HG03039 (cell line): Measurements from ENCODE around the gene TOMM40.
"Not testable (repeated sequence)": the region's sequence is repeated elsewhere in the genome, so short reads cannot be mapped to it uniquely, and the experiment has no call there.

Experiments used
- ATAC-seq: cut with Tn5 transposase; IDR thresholded peaks from one replicate; pipeline ENCODE4 v1.9.1; 2021; ENCODE audit warnings: mild to moderate bottlenecking, moderate library complexity; ENCODE audit not compliant: unreplicated experiment

Gene TOMM40

DNA sequence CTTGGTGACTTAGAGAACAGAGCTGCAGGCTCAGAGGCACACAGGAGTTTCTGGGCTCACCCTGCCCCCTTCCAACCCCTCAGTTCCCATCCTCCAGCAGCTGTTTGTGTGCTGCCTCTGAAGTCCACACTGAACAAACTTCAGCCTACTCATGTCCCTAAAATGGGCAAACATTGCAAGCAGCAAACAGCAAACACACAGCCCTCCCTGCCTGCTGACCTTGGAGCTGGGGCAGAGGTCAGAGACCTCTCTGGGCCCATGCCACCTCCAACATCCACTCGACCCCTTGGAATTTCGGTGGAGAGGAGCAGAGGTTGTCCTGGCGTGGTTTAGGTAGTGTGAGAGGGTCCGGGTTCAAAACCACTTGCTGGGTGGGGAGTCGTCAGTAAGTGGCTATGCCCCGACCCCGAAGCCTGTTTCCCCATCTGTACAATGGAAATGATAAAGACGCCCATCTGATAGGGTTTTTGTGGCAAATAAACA, 33.2 kb downstream of the TOMM40 start:
- no peak for ATAC-seq

DNA sequence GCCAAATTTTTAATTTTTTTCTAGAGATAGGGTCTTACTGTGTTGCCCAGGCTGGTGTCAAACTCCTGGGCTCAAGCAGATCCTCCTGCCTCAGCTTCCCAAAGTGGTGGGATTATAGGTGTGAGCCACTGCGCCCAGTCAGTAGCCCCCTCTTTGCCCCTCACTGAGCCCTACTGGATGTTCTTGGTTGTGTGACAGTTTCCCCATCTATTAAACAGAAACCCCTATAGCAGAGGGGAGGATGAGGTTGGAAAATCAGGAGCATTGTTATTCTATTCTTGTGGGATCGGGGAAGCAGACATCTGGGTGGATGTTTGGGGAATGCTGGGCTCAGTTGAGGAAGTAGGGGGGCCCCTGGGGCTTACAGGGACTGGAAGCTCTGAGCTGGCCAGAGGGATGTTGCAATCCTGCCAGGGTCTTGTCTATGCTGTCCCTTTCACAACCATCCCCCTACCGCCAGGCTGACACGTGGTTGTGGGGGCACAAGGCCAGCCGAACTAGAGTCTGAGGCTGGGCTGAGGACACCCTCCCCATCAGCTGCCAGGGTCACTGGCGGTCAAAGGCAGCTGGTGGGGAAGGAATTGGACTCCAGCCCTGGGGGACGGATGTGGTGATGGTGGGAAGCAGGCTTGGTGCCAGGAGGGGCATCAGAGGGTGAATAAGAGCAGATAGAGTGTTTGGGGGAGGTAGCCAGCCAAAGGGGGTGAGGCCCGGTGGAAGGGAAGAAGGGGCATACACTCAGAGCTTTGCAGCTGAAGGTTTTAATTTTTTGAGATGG, 34.2 kb downstream of the TOMM40 start:
- ATAC-seq: no peak

DNA sequence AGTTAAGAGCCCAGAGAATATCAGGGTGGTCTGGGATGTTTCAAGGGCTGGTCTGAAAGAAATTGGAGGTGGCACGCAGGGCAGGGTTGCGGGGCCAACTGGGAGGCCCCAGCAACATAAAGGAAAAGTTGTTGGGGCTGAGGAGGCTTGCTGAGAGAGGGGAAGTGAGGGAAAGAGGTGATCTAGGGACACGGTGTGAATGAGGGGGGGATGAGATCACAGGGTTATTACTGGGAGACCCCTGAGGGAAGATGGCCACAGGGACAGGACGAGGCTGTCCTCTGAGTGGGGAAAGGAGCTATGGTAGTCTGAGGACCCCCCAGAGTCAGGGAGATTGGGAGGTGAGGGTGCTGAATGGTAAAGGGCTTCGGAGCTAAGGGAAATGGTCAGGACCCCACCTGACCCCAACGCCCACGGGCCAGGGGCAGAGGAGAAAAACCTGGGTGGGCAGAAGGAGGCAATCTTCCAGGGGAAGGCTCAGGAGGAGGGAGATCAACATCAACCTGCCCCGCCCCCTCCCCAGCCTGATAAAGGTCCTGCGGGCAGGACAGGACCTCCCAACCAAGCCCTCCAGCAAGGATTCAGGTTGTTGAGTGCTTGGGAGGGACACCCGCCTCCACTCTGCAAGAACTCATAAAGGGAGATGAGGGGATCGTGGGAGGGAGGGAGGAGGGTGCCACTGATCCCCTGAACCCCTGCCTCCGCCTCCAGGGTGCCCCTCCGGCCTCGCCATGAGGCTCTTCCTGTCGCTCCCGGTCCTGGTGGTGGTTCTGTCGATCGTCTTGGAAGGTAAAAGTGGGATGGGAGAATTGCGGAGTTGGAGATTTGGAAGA, 35.4 kb downstream of the TOMM40 start:
- ATAC-seq: not testable (repeated sequence)

DNA sequence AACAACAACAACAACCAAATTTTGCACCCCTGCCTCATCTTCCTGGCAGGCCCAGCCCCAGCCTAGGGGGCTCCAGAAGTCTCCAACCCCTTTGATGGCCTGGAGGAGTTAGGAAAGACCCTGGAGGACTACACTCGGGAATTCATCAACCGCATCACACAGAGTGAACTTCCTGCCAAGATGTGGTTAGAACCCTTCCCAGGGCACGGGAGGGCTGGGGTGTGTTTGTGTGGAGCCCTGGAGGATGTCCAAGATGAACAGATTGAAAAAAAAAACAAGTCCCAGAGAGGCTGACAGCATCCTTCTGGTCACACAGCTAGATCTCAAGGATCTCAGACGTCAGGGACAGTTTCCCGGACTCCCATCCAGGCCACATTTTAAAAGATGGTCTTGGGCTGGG, 36.7 kb downstream of the TOMM40 start:
- no peak for ATAC-seq

DNA sequence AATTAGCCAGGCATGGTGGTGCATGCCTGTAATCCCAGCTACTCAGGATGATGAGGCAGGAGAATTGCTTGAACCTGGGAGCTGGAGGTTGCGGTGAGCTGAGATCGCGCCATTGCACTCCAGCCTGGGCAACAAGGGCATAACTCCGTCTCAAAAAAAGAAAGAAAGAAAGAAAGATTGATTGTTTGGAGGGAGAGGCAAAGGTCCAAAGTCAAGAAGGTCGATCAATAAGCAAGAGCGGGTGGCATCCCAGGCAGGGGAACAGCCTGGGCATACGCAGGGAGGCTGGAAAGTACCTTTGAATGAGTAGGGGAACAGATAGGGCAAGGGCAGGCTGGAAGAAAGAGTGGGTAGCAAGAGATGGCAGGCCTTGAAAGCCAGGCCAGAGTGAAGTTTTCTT, 39.0 kb downstream of the TOMM40 start:
- no peak for ATAC-seq

DNA sequence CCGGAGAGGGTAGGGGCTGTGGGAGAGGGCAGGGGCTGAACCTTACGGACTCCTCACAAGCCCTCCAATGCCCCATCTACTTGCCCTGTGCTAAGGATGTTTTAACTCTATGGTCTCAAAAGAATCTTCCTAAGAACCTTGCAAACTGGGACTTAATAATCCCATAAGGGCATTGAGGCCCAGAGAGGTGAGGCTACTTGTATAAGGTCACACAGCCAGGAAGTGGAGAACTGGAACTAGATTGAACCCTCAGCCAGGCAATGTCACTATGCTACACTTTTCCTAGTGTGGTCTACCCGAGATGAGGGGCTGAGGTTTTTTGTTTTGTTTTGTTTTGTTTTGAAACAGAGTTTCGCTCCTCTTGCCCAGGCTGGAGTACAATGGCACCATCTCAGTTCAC, 40.5 kb downstream of the TOMM40 start:
- no peak for ATAC-seq

DNA sequence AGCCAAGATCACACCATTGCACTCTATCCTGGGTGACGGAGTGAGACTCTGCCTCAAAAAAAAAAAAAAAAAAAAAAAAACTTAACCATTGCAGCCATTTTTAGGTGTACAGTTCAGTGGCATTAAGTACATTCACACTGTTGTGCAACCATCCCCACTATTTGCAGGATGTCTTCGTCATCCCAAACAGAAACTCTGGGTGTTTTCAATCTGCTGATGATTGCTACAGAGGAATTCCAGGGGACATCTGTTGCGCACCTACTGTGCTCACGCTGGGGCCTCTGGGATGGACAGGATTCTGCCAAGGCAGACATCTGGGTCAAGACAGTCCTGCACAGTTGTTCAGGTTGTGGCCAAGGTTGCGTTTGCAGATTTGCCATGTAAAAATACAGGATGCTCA, 48.6 kb downstream of the TOMM40 start:
- ATAC-seq: no peak

DNA sequence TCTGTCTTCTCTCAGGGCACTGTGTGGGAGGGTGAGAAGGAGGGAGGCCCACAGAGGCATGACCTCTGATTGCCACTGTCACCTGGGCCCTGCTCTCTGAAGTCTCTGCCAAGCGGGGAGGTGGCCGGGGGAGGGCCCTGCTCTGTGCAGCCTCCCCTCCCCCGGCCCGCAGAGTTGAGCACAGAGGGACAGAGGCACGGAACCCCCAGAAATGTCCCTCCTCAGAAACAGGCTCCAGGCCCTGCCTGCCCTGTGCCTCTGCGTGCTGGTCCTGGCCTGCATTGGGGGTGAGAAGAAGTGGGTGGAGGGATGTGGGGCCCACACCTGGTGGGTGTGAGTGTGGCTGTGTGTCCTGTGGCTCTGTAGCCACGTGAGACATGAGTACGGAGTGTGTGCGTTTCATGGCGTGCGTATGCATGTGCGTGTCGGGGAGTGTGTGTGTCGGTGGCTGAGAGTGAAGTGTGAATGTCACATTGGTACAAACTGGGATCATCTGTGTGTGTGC, 51.1 kb downstream of the TOMM40 start, which contains the start of gene APOC4:
TSS of gene APOC4 (plus strand) at position 171 of the 505 bp plus-strand sequence. CDS start at position 212, 41 bp downstream.
- no peak for ATAC-seq

DNA sequence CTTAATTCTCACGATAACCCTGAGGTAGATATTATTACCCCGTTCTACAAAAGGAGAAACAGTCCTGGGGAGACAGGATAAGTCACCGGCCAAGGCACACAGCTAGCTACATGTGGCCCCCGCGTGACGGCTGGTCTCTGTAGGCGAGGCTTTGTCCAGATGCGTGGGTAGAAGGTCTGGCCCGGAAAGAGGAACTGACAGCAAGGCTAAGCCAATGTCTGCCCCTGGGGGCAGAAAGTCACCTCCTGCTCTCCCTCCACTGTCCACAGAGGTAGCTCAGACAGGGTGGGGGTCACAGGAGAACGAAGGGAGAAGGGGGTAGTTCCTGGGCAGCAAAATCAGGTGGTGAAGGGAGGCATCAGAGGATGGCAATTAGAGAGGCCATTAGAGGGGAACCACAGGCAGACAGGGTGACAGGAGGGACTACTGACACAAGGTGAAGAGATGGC, 52.8 kb downstream of the TOMM40 start:
- ATAC-seq: peak; percentile 62

DNA sequence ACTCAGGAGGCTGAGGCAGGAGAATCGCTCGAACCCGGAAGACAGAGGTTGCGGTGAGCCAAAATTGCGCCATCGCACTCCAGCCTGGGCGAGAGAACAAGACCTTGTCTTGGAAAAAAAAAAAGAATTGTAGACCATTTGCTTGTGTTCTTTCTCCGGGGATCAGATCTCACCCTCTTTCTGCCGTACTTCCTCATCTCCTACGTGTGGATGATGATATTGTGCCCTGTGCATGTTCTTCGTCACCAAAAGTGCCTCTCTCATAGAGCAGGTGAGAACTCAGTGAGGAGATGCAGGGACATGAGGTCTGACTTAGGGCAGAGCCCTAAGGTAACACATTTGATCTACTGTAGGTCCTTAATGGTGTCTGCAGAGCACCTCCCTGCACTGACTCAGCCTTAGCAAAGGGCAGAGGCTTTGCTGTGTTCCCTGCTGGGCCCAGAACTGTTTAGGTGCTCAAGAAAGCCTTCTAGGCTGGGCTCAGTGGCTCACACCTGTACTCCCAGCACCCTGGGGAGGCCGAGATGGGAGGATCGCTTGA, 56.1 kb downstream of the TOMM40 start:
- ATAC-seq: no peak

DNA sequence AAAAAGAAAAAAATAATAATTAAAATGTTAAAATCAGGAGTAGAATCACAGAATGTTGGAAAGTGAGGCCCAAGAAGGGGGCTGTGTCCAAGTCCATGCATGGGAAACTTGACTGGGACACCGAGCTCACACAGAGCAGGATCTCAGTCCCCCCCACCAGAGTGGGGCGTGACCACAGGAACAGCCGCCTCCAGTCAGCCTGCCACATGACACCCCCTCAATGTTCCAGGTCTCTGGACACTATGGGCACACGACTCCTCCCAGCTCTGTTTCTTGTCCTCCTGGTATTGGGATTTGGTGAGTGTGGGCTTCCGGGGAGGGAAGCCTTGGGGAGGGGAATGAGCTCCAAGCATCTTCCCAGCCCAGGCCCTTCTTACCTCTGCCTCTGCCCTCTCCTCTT, 57.2 kb downstream of the TOMM40 start:
- ATAC-seq: no peak

DNA sequence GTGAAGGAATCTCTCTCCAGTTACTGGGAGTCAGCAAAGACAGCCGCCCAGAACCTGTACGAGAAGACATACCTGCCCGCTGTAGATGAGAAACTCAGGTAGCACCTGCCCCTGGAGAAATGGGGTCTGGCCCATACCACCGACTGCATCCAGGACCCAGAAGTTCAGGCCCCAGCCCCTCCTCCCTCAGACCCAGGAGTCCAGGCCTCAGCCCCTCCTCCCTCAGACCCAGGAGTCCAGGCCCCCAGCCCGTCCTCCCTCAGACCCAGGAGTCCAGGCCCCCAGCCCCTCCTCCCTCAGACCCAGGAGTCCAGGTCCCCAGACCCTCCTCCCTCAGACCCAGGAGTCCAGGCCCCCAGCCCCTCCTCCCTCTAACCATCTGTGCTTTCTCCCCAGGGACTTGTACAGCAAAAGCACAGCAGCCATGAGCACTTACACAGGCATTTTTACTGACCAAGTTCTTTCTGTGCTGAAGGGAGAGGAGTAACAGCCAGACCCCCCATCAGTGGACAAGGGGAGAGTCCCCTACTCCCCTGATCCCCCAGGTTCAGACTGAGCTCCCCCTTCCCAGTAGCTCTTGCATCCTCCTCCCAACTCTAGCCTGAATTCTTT, 57.8 kb downstream of the TOMM40 start:
- ATAC-seq: no peak

DNA sequence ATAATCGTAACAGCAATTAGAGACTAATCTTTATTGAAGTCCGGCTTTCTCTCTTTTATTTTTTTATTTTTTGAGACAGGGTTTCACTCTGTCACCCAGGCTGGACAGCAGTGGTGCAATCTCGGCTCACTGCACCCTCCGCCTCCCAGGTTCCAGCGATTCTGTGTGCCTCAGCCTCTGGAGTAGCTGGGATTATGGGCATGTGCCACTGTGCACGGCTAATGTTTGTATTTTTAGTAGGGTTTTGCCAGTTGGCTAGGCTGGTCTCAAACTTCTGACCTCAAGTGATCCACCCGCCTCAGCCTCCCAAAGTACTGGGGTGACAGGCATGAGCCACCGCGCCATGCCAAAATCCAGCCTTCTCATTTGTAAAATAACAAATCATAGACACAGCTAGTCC, 58.5 kb downstream of the TOMM40 start:
- ATAC-seq: no peak

DNA sequence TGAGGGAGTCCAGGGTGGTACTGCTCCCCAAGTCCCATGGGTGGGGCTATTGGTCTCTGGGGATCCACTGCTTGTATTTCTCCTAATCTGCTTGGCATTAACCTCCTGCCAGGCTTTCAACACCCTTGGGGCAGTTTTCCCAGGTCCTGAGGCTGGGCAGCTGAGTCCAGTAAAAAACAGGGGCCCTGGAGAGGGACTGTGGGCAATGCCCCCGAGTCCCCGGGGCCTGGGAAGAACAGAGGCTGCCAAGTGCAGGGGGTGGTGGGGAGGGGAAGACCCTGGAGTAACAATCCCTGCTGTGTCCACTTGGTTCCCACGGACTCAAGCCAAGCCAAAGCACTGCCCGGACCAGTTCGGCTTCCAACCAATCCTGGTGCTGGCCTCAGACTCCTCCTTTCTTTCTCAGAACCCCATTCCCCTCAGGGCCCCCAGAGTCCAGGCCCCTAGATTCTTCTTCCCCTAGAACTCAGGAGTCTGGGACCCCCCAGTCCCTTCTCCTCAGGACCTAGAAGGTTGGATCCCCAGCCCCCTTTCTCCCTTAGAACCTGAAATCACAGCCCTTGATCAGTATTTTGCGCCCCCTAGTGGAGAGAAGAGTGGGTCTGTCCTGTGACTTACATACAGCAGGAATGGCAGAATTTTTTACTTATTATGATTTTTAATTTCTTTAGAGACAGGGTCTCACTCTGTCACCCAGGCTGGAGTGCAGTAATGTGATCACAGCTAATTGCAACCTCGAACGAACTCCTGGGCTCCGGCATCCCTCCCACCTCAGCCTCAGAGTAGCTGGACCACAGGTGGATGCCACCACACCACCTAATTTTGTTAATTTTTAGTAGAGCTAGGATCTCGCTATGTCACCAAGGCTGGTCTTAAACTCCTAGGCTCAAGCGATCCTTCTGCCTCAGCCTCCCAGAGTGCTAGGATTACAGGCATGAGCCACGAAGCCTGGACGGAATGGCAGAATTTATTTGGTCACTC, 60.4 kb downstream of the TOMM40 start:
- no peak for ATAC-seq
